KMS-11 (cell line): ENCODE measurements around the gene NMUR1.

Experiments used
- H2AFZ ChIP-seq: fragments of 200-600 bp; sonication (generic); 2 replicates; pipeline ENCODE4 v1.6.1; 2016; ENCODE audit warnings: antibody characterized with exemption, mixed run types, low read depth
- H3K27ac ChIP-seq: fragments of 200-600 bp; sonication (generic); 2 replicates; pipeline ENCODE4 v1.6.1; 2016; ENCODE audit warnings: mild to moderate bottlenecking, mixed run types
- H3K27me3 ChIP-seq: fragments of 200-600 bp; sonication (generic); 2 replicates; pipeline ENCODE4 v1.6.1; 2017; ENCODE audit warnings: mild to moderate bottlenecking, low read depth, mixed run types, moderate library complexity; ENCODE audit not compliant: insufficient read depth
- H3K36me3 ChIP-seq: fragments of 200-600 bp; sonication (generic); 2 replicates; pipeline ENCODE4 v1.6.1; 2017; ENCODE audit warnings: mild to moderate bottlenecking, mixed run types; ENCODE audit not compliant: insufficient read depth
- H3K4me1 ChIP-seq: fragments of 200-600 bp; sonication (generic); 2 replicates; pipeline ENCODE4 v1.6.1; 2016; ENCODE audit warnings: mild to moderate bottlenecking, low read depth, mixed run types; ENCODE audit not compliant: poor library complexity, severe bottlenecking
- H3K4me2 ChIP-seq: fragments of 200-600 bp; sonication (generic); 2 replicates; pipeline ENCODE4 v1.7.0; 2016; ENCODE audit warnings: mild to moderate bottlenecking, mixed run types
- H3K4me3 ChIP-seq: fragments of 200-600 bp; sonication (generic); IDR thresholded peaks from 2 replicates; pipeline ENCODE4 v1.6.1; 2017; ENCODE audit warnings: low read depth, low read length, mixed read lengths; ENCODE audit not compliant: insufficient read depth
- H3K79me2 ChIP-seq: fragments of 200-600 bp; sonication (generic); 2 replicates; pipeline ENCODE4 v1.6.1; 2016; ENCODE audit warnings: low read depth, mixed run types; ENCODE audit not compliant: insufficient read depth
- H3K9ac ChIP-seq: fragments of 200-600 bp; sonication (generic); 2 replicates; pipeline ENCODE4 v1.6.1; 2016; ENCODE audit warnings: mild to moderate bottlenecking, mixed run types
- H4K20me1 ChIP-seq: fragments of 200-600 bp; sonication (generic); 2 replicates; pipeline ENCODE4 v1.6.1; 2016; ENCODE audit warnings: mild to moderate bottlenecking, mixed run types; ENCODE audit not compliant: insufficient read depth
- TF ChIP-seq, protein P1 (sequence below): fragments of 200-600 bp; sonication (generic); conservative IDR thresholded peaks from 2 replicates; pipeline ENCODE4 v1.6.1; 2017; ENCODE audit warnings: low read depth, mild to moderate bottlenecking, antibody characterized with exemption, low read length, moderate library complexity, mixed read lengths

The NMUR1 gene

DNA sequence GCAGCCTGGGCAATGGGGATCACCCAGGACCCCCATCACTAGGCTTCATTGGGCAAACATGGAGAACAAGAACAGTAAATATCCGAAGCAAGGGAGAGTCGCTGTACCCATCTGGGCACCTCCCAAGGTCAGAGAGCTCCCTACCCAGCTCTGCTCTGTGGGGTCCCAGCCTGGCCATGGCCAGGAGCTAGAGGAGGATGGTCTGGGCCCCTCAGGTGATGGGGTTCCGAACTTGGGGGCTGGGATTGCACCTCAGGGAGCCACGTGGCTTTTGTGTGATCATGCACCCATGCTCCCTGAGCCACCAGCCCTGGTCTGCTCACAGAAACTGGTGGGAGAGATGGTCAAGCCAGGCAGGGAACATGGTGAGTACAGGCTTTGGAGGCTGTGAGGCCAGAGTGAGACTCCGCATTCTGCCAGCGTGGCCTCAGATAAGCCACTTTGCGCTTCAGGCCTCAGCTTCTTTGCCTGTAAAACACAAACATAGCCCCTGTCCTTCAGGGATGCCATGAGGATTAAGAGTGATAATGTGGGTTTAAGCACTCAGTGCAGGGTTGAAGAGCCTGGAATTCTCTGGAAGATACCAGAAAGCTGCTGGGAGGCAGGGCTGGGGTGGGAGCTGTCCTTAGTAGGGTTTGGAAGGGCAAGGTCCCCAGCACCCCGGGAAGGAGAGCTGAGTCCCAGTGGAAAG is 3.0 kb upstream of the NMUR1 start:
- H3K4me3 ChIP-seq = no peak overlapping the region
- no peak overlapping the region for H3K9ac ChIP-seq
- H3K27ac ChIP-seq = no peak overlapping the region
- no peaks in the 10 kb centered on the region for H3K79me2 ChIP-seq
- H3K4me1 ChIP-seq = no peaks in the 10 kb centered on the region
- no peaks in the 10 kb centered on the region for H3K36me3 ChIP-seq
- TF ChIP-seq, protein P1, sequence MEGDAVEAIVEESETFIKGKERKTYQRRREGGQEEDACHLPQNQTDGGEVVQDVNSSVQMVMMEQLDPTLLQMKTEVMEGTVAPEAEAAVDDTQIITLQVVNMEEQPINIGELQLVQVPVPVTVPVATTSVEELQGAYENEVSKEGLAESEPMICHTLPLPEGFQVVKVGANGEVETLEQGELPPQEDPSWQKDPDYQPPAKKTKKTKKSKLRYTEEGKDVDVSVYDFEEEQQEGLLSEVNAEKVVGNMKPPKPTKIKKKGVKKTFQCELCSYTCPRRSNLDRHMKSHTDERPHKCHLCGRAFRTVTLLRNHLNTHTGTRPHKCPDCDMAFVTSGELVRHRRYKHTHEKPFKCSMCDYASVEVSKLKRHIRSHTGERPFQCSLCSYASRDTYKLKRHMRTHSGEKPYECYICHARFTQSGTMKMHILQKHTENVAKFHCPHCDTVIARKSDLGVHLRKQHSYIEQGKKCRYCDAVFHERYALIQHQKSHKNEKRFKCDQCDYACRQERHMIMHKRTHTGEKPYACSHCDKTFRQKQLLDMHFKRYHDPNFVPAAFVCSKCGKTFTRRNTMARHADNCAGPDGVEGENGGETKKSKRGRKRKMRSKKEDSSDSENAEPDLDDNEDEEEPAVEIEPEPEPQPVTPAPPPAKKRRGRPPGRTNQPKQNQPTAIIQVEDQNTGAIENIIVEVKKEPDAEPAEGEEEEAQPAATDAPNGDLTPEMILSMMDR = no peak
- H3K4me2 ChIP-seq = no peak overlapping the region
- H3K27me3 ChIP-seq = peaks cover 14% of the 10 kb centered on the region; the same call in 1 of the 2 replicates
- H2AFZ ChIP-seq = no peak overlapping the region
- H4K20me1 ChIP-seq = no peaks in the 10 kb centered on the region

DNA sequence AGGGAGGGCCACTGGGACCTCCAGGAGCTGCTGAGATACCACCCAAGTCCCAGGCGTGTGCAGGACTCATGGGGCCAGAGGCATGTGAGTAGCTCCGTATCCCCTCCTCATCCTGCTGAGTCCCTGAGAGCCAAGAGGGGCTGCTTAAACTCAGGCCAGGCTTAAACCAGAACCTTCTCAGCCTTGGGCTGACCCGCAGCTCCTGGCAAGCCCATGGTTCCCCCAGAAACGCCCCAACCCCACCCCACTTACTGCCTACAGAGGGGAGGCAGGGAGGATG is 2.5 kb upstream of the NMUR1 start:
- Histone ChIP-seq H4K20me1 (no peaks in the 10 kb centered on the region), H3K4me2 (no peak overlapping the region), H3K27me3 (peaks cover 14% of the 10 kb centered on the region; the same call in 1 of the 2 replicates), H3K79me2 (no peaks in the 10 kb centered on the region), H3K4me1 (no peaks in the 10 kb centered on the region), H3K4me3 (no peak overlapping the region), H3K27ac (no peak overlapping the region), H3K36me3 (no peaks in the 10 kb centered on the region), H2AFZ (no peak overlapping the region), H3K9ac (no peak overlapping the region)
- TF ChIP-seq, protein P1 = no peak

DNA sequence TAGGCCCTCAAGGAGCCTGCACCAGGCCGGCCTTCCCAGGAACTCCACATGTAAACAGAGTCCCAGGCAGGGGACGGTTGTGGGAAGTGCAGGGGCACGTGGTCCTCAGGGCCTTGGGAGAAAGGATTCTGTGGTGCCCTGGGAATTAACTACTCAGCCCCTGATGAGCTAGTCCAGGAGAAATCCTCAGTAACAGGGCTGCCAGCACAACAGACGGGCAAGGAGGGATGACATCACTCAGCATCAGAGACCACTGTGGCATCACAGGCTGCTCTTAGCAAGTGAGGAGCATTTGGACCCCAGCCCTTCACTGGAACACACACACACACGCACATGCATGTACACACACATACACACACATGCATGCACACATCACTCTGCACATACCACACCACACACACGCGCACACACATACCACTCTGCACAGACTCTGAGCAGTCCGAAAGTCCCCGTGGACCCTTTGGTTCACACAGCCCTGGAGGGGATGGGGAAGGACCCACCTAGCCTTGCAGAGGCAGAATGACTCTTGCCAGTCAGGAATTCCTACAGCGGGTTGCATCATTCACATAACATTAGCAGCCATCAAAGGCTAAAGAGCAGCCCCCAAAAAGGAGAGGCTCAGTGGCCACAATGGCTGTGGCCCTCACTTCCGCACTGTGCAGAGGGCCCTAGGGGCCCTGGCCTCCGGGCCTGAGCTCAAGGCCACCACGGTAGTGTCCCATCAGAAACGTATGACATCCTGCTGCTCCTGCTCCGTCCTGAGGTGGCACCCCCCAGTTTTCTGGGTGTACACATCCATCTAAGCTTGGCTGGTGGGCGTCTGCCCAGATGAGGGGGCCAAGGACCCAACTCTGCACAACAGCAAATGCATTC is 1.9 kb upstream of the NMUR1 start:
- Histone ChIP-seq H3K36me3 (no peaks in the 10 kb centered on the region), H3K27ac (no peak overlapping the region), H3K4me3 (no peak overlapping the region), H3K27me3 (peaks cover 14% of the 10 kb centered on the region; the same call in 1 of the 2 replicates), H3K79me2 (no peaks in the 10 kb centered on the region), H2AFZ (no peak overlapping the region), H4K20me1 (no peaks in the 10 kb centered on the region), H3K9ac (no peak overlapping the region), H3K4me2 (no peak overlapping the region), H3K4me1 (no peaks in the 10 kb centered on the region)
- TF ChIP-seq, protein P1 = no peak

DNA sequence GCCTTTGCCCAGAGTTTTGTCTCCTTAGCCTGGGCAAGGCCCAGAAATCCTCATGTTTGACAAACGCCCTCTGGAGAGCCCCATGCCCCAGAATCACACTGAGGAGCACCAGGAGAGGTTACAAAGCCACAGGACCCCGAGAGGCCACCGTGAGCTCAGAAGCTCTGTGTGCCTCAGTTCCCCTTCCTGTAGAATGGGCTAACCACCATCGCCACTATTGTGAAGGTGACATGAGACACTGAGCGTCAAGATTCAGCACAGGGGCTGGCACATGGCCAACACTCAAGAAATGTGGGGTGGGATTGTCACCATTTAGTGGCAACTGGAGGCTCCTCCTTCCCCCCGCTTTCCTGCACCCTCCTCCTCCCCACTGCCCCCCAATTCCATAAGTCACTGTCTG is 1.2 kb upstream of the NMUR1 start:
- no peak overlapping the region for H3K4me2 ChIP-seq
- H3K4me1 ChIP-seq = no peaks in the 10 kb centered on the region
- no peaks in the 10 kb centered on the region for H4K20me1 ChIP-seq
- no peak overlapping the region for H3K4me3 ChIP-seq
- no peak overlapping the region for H3K27ac ChIP-seq
- H3K79me2 ChIP-seq = no peaks in the 10 kb centered on the region
- no peak overlapping the region for H3K9ac ChIP-seq
- no peaks in the 10 kb centered on the region for H3K36me3 ChIP-seq
- TF ChIP-seq, protein P1 = no peak
- no peak overlapping the region for H2AFZ ChIP-seq
- H3K27me3 ChIP-seq = peaks cover 14% of the 10 kb centered on the region; the same call in 1 of the 2 replicates
